Mucosa of descending colon (tissue), 3 donors: ENCODE results near the gene RNF128. TPM values are rescaled to one million over a fixed set of nuclear protein-coding genes. Genes with fewer than 3 reads are reported as not detected.
"Not testable (repeated sequence)": the region's sequence is repeated elsewhere in the genome, so short reads cannot be mapped to it uniquely, and the experiment has no call there.

Experiments used
- ATAC-seq: fragments of 200-7000 bp; cut with Tn5 transposase; one replicate; pipeline ENCODE4 v1.9.1; 2020; ENCODE audit warnings: mild to moderate bottlenecking, moderate library complexity
- DNase-seq, 3 donors: peaks; one replicate each; pipeline ENCODE4 v3.0.0-alpha.2; 2020
- H3K36me3 ChIP-seq: fragments of 200-600 bp; one replicate; pipeline ENCODE4 v1.8.0; 2021; ENCODE audit warnings: low read depth, mild to moderate bottlenecking
- H3K4me1 ChIP-seq: fragments of 200-600 bp; one replicate; pipeline ENCODE4 v1.8.0; 2021; ENCODE audit warnings: low read depth, mild to moderate bottlenecking
- H3K4me3 ChIP-seq: fragments of 200-600 bp; one replicate; pipeline ENCODE4 v1.8.0; 2021; ENCODE audit warnings: mild to moderate bottlenecking
- H3K9me3 ChIP-seq: fragments of 200-600 bp; one replicate; pipeline ENCODE4 v1.8.0; 2021; ENCODE audit warnings: mild to moderate bottlenecking
- intact Hi-C, 2 donors: fragments of 100-400 bp; cut with DNase I in 1 of 2; cut with micrococcal nuclease in 1 of 2; formaldehyde crosslinking; loops; one replicate each; pipeline versions ENCODE4 v1.11.0 to v1.11.1; 2022; cut with DNase I, micrococcal nuclease
- total RNA-seq, 3 donors: library from RNA; stranded (reverse); fragmentation: NEBNext Ultra II Directional in 2 of 3; extraction: Animal tissue kit (Norgen Biotek cat#: 25700) in 2 of 3; gene quantifications; one replicate each; pipeline versions ENCODE4 v1.2.1 to v1.2.4, GENCODE V29; 2021 to 2023
- TF ChIP-seq, protein P1 (sequence below): fragments of 200-600 bp; IDR thresholded peaks from one replicate; pipeline ENCODE4 v1.8.0; 2022; ENCODE audit warnings: antibody characterized with exemption, mild to moderate bottlenecking
- donor health status: DM: no; HTN: no; CAD: no; lungs with moderate emphysema.
- donor health status: DM: no; HTN: no; CAD: no.
- donor health status: DM: no; HTN: yes; CAD: no.

Gene RNF128
- total RNA-seq, 3 donors from 2014 or later = 13.5 to 51.5 (median 25.5) TPM

GRCh38 chrX:106751407-106751806 lies 24.9 kb downstream of the RNF128 start:
- Histone ChIP-seq H3K36me3 (no peaks in the 10 kb centered on the region), H3K4me1 (no peaks in the 10 kb centered on the region), H3K9me3 (no peaks in the 10 kb centered on the region), H3K4me3 (no peak overlapping the region)
- TF ChIP-seq, protein P1, sequence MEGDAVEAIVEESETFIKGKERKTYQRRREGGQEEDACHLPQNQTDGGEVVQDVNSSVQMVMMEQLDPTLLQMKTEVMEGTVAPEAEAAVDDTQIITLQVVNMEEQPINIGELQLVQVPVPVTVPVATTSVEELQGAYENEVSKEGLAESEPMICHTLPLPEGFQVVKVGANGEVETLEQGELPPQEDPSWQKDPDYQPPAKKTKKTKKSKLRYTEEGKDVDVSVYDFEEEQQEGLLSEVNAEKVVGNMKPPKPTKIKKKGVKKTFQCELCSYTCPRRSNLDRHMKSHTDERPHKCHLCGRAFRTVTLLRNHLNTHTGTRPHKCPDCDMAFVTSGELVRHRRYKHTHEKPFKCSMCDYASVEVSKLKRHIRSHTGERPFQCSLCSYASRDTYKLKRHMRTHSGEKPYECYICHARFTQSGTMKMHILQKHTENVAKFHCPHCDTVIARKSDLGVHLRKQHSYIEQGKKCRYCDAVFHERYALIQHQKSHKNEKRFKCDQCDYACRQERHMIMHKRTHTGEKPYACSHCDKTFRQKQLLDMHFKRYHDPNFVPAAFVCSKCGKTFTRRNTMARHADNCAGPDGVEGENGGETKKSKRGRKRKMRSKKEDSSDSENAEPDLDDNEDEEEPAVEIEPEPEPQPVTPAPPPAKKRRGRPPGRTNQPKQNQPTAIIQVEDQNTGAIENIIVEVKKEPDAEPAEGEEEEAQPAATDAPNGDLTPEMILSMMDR = no peak
- DNase-seq = no peak
- intact Hi-C loops = no loop called here
- ATAC-seq = no peak

- Histone ChIP-seq H3K9me3 (no peaks in the 10 kb centered on the region), H3K4me1 (no peaks in the 10 kb centered on the region), H3K4me3 (no peak overlapping the region), H3K36me3 (no peaks in the 10 kb centered on the region)
- intact Hi-C loops = no loop called here
- peak in 1 of 3 donors; percentile 1 for DNase-seq
- TF ChIP-seq, protein P1 = no peak
- ATAC-seq = no peak
Measured at GRCh38 chrX:106752101-106752678, 25.7 kb downstream of the RNF128 start.

GRCh38 chrX:106769288-106769687 lies 42.8 kb downstream of the RNF128 start:
- ATAC-seq, H3K36me3 ChIP-seq, H3K9me3 ChIP-seq, intact Hi-C loops, H3K4me3 ChIP-seq, H3K4me1 ChIP-seq, DNase-seq: not testable (repeated sequence)

- no peaks in the 10 kb centered on the region for H3K36me3 ChIP-seq
- ATAC-seq (no peak), DNase-seq (no peak)
- intact Hi-C loops = no loop called here
- TF ChIP-seq, protein P1 = no peak
- no peaks in the 10 kb centered on the region for H3K9me3 ChIP-seq
- H3K4me3 ChIP-seq = no peak overlapping the region
- no peaks in the 10 kb centered on the region for H3K4me1 ChIP-seq
Measured at GRCh38 chrX:106774981-106775380, 48.5 kb downstream of the RNF128 start.

DNA sequence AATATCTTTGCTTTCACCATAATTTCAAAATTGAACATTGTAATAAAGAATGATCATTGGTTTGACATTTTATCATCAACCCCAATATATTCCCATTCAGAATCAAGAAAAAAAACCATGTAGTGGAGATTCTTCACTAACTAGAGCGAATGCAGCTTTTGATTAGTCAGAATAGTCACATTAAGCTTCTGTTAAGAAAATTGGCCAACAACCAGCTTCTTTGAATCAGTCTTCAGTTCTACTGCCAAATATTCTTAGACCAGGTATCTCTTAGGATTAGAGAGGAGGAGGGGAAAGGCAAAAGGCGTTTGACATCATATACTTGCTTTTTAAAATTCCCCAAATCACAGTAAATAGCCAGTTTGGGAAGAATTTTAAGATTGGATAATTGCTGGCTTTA lies 53.8 kb downstream of the RNF128 start:
- TF ChIP-seq, protein P1 = no peak
- H3K4me1 ChIP-seq = peaks cover 2% of the 10 kb centered on the region
- no peak for DNase-seq
- no peaks in the 10 kb centered on the region for H3K9me3 ChIP-seq
- intact Hi-C loops = no loop called here
- ATAC-seq = no peak
- H3K36me3 ChIP-seq = no peaks in the 10 kb centered on the region
- H3K4me3 ChIP-seq = no peak overlapping the region

GRCh38 chrX:106780664-106781377 lies 54.3 kb downstream of the RNF128 start:
- Histone ChIP-seq H3K36me3 (no peaks in the 10 kb centered on the region), H3K4me3 (no peak overlapping the region), H3K4me1 (peaks cover 2% of the 10 kb centered on the region), H3K9me3 (no peaks in the 10 kb centered on the region)
- intact Hi-C loops = no loop called here
- TF ChIP-seq, protein P1 = no peak
- ATAC-seq = peak; percentile 96
- no peak for DNase-seq
